Thyroid gland (tissue), 4 donors: ENCODE measurements around the gene LINC01488. TPM values are rescaled to one million over a fixed set of nuclear protein-coding genes. Genes with fewer than 3 reads are reported as not detected.
A peak's percentile ranks its signal among the peaks of the same experiment; 100 is the strongest.

Experiments used
- DNase-seq, 2 donors: peaks; one replicate each; pipeline ENCODE4 v3.0.0-alpha.2; 2019
- H3K27ac ChIP-seq, 3 donors: fragments of 200-600 bp; sonication (generic); 1 replicate in 2 of 3; 2 replicates in 1 of 3; pipeline ENCODE4 v1.5.1; 2016 to 2019; ENCODE audit warnings: mild to moderate bottlenecking in 1 of 3, moderate library complexity in 1 of 3
- H3K27me3 ChIP-seq: fragments of 200-600 bp; sonication (generic); one replicate; pipeline ENCODE4 v1.5.1; 2019
- H3K36me3 ChIP-seq, 2 donors: fragments of 200-600 bp; sonication (generic); one replicate each; pipeline ENCODE4 v1.5.1; 2016 to 2019
- H3K4me1 ChIP-seq, 2 donors: fragments of 200-600 bp; sonication (generic); one replicate each; pipeline ENCODE4 v1.5.1; 2017 to 2019
- H3K4me3 ChIP-seq, 3 donors: fragments of 200-600 bp; sonication (generic); replicated peaks in 1 of 3; 1 replicate in 2 of 3; 2 replicates in 1 of 3; pipeline ENCODE4 v1.5.1; 2016; ENCODE audit warnings: mild to moderate bottlenecking in 1 of 3
- H3K9me3 ChIP-seq: fragments of 200-600 bp; sonication (generic); one replicate; pipeline ENCODE4 v1.5.1; 2017
- CTCF ChIP-seq, 6 experiments: fragments of 200-600 bp in 3 of 6; fragments of 450-650 bp in 3 of 6; sonication (generic) in 3 of 6; IDR thresholded peaks; one replicate each; pipeline ENCODE4 v1.5.1; 2016 to 2019; ENCODE audit warnings: antibody characterized with exemption in 6 of 6, mild to moderate bottlenecking in 2 of 6, inconsistent platforms in 1 of 6, moderate library complexity in 1 of 6
- POLR2A ChIP-seq, 2 donors: fragments of 450-650 bp; IDR thresholded peaks; one replicate each; pipeline ENCODE4 v1.6.1; 2017; ENCODE audit warnings: antibody characterized with exemption in 2 of 2, mild to moderate bottlenecking in 2 of 2, moderate library complexity in 1 of 2
- WGBS, 2 donors: methylation state at CpG; one replicate each; pipeline ENCODE4 v1.1.5; 2017; 5-methylcytosine and 5-hydroxymethylcytosine counted together
- intact Hi-C: fragments of 100-400 bp; cut with DNase I; formaldehyde crosslinking; loops from one replicate; pipeline ENCODE4 v1.15.1; 2023
- total RNA-seq, 4 donors: library from RNA; depleted of rRNA; stranded (reverse); fragments of >200 nt; gene quantifications; one replicate each; pipeline ENCODE4 v1.2.3, GENCODE V29; 2016

The LINC01488 gene
- total RNA-seq, 4 donors from 2014 or later: not detected

GRCh38 chr11:69537855-69538640 is 56.6 kb downstream of the LINC01488 start:
- Histone ChIP-seq H3K4me3 (no peak overlapping the region), H3K27me3 (no peaks in the 10 kb centered on the region), H3K4me1 (peaks cover 28 to 43% of the 10 kb centered on the region in 2 donors), H3K9me3 (no peaks in the 10 kb centered on the region), H3K27ac (peak overlapping the region in 2 of 3 donors; percentile 63 to 69), H3K36me3 (no peaks in the 10 kb centered on the region)
- intact Hi-C loops: loop anchor here (10.0 kb wide), 2 partner anchors 73 to 97 kb away; no protein-coding TSS in a partner anchor
- 91 to 93% methylated on average over 11 to 12 of the region's 12 CpGs for WGBS, 2 donors
- no peak for DNase-seq
- no peak for TF ChIP-seq POLR2A (IDR thresholded peaks at IDR 0.05)
- TF ChIP-seq CTCF (IDR thresholded peaks at IDR 0.05): no peak

GRCh38 chr11:69538854-69539253 is 57.4 kb downstream of the LINC01488 start:
- intact Hi-C loops: loop anchor here (10.0 kb wide), 2 partner anchors 74 to 96 kb away; no protein-coding TSS in a partner anchor
- Histone ChIP-seq H3K27me3 (no peaks in the 10 kb centered on the region), H3K9me3 (no peaks in the 10 kb centered on the region), H3K4me1 (peaks cover 28 to 43% of the 10 kb centered on the region in 2 donors), H3K27ac (peak overlapping the region; percentile 63 to 88 (median 69)), H3K36me3 (no peaks in the 10 kb centered on the region), H3K4me3 (no peak overlapping the region)
- DNase-seq: peak; percentile 83 to 84
- WGBS, 2 donors: 84 to 88% methylated on average over 6 to 8 of the region's 8 CpGs
- TF ChIP-seq POLR2A (IDR thresholded peaks at IDR 0.05) (no peak), CTCF (IDR thresholded peaks at IDR 0.05) (no peak)

- peak; percentile 75 to 81 for DNase-seq
- Histone ChIP-seq H3K27me3 (no peaks in the 10 kb centered on the region), H3K9me3 (no peaks in the 10 kb centered on the region), H3K36me3 (no peaks in the 10 kb centered on the region), H3K27ac (peak overlapping the region; percentile 63 to 88 (median 69)), H3K4me1 (peaks cover 28 to 43% of the 10 kb centered on the region in 2 donors), H3K4me3 (no peak overlapping the region)
- WGBS, 2 donors: 52 to 66% methylated on average over 11 to 14 of the region's 14 CpGs
- intact Hi-C loops: loop anchor here (10.0 kb wide), 2 partner anchors 75 to 95 kb away; no protein-coding TSS in a partner anchor
- TF ChIP-seq CTCF (IDR thresholded peaks at IDR 0.05) (no peak), POLR2A (IDR thresholded peaks at IDR 0.05) (peak in 1 of 2 donors; percentile 50)
Measured at GRCh38 chr11:69539416-69540117, 58.1 kb downstream of the LINC01488 start.

- WGBS, 2 donors: 72 to 88% methylated on average over 20 to 30 of the region's 30 CpGs
- peak; percentile 41 to 60 for DNase-seq
- no peaks in the 10 kb centered on the region for H3K27me3 ChIP-seq
- TF ChIP-seq POLR2A (IDR thresholded peaks at IDR 0.05) (no peak), CTCF (IDR thresholded peaks at IDR 0.05) (no peak)
- peaks cover 28 to 43% of the 10 kb centered on the region in 2 donors for H3K4me1 ChIP-seq
- intact Hi-C loops: no loop called here
- H3K27ac ChIP-seq: peak overlapping the region; percentile 63 to 88 (median 69)
- no peaks in the 10 kb centered on the region for H3K9me3 ChIP-seq
- H3K36me3 ChIP-seq: no peaks in the 10 kb centered on the region
- no peak overlapping the region for H3K4me3 ChIP-seq
Measured at GRCh38 chr11:69540118-69541000, 58.9 kb downstream of the LINC01488 start.
